Vagina (tissue), 2 donors: ENCODE data around the gene DLX1.

Experiments
- CTCF ChIP-seq, 3 experiments: fragments of 450-650 bp in 2 of 3; fragments of 200-600 bp in 1 of 3; sonication (generic) in 1 of 3; IDR thresholded peaks; one replicate each; pipeline ENCODE4 v1.5.1; 2017 to 2019; ENCODE audit warnings: antibody characterized with exemption in 3 of 3, mild to moderate bottlenecking in 2 of 3, moderate library complexity in 2 of 3
- POLR2AphosphoS5 ChIP-seq, 2 donors: sonication (generic); formaldehyde crosslinking; IDR thresholded peaks; one replicate each; pipeline ENCODE4 v1.9.0; 2017; ENCODE audit warnings: antibody characterized with exemption in 2 of 2, mild to moderate bottlenecking in 2 of 2, low read depth in 1 of 2; ENCODE audit not compliant: insufficient read depth in 1 of 2

GRCh38 chr2:172119089-172119488 is 33.8 kb downstream of the DLX1 start:
- no peak for TF ChIP-seq CTCF (IDR thresholded peaks at IDR 0.05)
- TF ChIP-seq POLR2AphosphoS5 (IDR thresholded peaks at IDR 0.05; ENCODE audit: insufficient read depth in 1 of 2, low read depth in 1 of 2): no peak
